CD4-positive, alpha-beta T cell treated with Interleukin-21 for 1 hour (primary cell): ENCODE measurements around the gene MST1.
"Not testable (repeated sequence)": the region's sequence is repeated elsewhere in the genome, so short reads cannot be mapped to it uniquely, and the experiment has no call there.

Source experiments
- DNase-seq: peaks from one replicate; pipeline ENCODE4 v3.0.0-alpha.2; 2020

MST1 gene

GRCh38 chr3:49700453-49701128 lies 11.3 kb upstream of the MST1 start:
- DNase-seq = no peak

DNA sequence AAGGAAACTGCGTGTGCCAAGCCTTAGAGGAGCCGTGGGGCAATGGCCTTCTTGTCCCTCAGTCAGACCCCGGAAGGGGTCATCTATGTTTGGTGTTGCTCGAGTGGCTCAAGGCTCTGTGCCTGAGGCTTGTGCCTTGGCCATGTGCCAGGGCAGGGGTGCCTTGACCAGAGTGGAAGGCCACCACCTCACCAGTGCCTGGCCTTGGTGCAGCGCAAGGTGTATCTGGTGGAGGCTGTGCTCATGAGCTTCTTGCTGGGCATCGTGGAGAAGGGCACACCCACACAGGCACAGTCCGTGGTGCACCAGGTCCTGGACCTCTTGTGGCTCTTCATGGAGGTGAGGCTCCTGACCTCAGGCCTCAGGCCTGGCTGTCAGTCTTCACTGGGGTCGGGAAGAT lies 10.7 kb upstream of the MST1 start:
- DNase-seq = no peak

- DNase-seq = no peak
Measured at GRCh38 chr3:49699281-49699979, 10.2 kb upstream of the MST1 start.

DNA sequence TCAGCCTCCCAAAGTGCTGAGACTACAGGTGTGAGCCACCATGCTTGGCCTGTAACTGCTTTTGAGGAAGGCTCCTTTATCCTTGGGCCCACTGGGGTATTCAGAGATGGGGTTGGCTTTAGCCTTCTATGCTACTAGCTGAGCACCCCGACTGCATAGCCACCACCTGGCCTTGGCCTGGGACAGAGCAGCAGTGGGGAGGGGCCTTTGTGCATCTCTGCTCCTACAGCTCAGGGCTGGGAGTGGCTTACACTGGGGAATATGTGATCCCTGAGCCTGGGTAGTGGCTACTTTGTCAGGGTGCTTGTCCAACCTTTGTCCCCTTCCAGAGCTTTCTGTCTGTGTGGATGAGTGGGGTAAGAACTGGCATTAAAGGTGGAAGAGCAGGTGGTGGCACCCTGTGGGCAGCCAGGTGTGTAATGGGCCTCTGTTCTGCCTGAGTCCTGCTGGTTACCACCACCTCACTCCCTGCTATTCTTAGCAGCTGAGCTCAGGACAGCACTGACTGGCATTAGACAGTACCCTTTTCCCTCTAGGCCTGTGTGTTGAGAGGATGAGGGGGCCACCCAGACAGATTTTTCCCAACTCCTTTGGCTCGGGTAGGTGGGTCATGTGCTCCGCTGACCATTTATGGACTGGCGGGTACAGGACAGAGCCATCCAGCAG lies 6.2 kb upstream of the MST1 start:
- DNase-seq = not testable (repeated sequence)

DNA sequence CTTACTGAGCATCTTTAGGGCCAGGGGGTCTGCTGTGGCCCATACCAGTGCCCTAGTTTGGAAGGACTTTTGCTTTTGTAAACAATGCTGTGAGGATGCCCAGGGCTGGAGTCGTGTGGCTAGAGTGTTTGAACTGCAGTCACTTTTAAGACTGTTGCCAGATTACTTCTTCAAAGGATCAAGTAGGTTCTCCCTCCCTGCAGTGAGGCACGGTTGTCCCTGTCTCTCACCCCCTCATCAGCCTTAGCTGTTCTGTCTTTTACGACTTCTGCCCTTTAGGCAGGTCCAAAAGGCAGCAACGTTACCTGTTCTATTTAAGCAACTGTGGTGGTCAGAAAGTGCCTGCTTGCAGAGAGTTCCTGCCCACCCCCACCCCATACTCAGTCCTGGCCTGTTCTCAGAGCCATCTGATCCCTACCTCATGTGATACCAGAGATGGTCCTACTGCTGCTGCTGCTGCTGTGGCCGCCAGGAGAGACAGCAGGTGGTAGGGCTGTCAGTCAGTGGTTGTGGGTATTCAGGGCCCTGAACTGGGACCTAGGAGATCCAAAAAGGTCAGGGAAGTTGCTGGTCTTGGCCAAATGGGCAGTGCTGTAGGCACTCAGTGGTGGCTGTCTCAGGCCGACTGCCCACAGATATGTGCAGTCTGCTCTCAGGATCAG lies 5.3 kb upstream of the MST1 start:
- not testable (repeated sequence) for DNase-seq

- not testable (repeated sequence) for DNase-seq
Measured at GRCh38 chr3:49691481-49691880, 2.2 kb upstream of the MST1 start.

DNA sequence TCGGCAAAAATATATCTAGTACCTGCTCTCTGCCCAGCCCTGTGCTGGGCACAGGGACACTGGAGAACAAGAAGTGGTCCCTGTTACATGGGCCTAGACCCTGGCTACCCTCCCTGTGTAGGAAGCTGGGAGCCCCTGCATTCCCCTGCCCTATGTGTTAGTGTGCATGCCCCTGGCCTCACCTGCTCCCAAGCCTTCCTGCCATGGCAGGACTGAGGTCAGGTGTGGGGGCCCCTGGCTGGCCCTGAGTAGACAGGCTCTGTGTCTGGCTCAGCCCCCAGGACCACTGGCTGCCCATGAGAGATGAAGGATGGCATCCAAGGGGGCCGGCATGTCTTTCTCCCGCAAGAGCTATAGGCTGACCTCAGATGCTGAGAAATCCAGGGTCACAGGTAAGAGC lies 1.6 kb upstream of the MST1 start:
- DNase-seq = not testable (repeated sequence)

- not testable (repeated sequence) for DNase-seq
Measured at GRCh38 chr3:49689908-49690624, 792 bp upstream of the MST1 start.

DNA sequence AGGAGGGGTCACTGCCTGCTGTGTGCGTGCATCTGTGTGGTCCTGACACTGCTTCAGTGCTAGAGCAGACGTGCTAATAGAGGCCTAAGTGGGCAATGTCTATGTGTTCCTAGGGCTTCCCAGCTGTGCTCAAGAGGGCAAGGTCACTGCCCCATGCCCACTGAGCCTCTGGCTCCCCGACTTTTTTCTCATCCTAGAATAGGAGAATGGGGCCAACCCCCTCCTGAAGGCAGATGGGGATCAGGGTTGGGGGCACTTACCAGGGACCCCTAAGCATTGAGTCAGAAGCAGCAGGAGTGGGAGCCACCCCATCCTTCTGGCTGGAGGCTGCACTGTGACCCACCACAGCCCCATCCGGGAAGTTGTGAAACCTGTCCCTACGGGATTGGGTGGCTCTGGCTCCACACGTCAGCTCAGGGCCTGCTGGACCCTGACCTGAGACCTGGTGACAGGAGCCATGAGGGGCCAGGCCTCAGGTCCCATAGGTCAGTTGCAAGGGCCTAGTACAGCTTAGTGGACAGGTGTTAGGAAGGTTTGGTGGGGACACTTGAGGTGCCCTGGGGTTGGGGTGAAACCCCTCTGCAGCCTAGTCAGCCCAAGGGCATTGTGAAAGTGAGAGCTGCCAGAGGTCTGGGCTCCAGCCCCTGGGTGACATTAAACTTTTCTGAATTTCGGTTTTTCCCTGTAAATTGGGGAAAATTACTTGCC lies 782 bp downstream of the MST1 start:
- DNase-seq = not testable (repeated sequence)

DNA sequence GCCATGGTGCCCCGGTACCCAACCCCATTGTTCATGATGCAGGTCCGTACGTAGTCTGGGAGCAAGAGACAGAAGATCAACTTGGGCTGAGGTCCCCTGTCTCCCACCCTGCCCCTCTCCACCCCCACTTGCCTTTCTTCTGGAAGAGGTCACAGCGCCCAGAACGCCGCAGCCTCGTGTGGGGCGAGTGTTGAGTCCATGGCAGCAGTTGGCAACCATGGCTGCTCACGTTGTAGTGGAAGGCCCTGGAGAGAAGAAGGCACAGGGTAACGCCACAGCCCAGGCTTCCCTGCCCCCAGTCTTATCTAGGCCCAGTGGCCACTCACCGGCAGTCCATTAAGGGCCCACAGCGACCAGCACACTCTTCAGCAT lies 1.9 kb downstream of the MST1 start:
- DNase-seq = not testable (repeated sequence)

DNA sequence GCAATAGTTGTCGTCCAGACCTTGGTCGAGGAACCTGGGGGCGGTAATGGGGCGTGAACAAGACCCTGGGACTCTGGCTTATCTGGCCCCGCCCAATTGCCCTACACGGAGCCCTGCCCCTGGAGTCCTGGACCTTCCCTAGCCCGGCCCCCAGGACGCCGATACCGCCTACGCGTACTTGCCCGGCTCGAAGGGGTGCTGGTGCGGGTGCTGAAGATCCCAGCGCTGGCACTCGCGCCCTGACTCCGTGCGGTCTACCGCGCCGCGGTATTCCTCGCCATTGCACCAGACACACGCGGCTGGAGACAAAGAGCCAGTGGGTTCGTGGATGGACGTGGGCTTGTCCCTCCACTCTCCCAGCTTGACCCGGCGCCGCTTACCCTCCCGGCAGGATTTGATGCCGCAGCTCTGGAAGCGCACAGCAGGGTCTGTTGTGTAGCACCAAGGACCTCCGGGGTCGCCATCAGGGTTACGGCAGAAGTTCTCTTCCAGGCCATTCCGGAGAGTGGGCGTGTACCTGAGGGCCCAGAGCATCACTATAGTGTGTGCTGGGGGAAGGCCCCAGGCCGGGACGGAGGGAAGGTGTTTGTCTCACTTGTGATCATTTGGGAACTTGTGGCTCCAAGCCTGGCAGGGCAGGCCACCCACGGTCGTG lies 2.4 kb downstream of the MST1 start:
- DNase-seq = peak; percentile 50

DNA sequence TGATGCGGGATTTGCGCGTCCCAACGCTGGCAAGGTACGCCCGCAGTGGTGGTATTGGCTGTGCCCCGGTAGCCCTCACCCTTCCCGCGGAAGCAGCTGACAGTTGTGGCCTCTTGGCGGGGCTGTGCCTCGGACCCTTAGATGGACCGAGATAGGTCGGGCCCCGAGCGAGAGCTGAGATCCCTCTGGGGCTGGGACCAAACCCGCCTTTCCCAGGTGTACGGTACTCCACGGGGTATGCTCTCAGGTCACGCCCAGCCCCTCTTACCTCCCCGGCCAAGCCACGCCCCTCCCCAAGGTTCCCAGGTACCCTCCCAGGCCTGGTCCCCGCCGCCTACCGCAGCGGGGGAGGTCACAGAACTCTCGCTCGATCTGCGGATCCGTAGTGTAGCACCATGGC lies 2.9 kb downstream of the MST1 start:
- DNase-seq = peak; percentile 43

DNA sequence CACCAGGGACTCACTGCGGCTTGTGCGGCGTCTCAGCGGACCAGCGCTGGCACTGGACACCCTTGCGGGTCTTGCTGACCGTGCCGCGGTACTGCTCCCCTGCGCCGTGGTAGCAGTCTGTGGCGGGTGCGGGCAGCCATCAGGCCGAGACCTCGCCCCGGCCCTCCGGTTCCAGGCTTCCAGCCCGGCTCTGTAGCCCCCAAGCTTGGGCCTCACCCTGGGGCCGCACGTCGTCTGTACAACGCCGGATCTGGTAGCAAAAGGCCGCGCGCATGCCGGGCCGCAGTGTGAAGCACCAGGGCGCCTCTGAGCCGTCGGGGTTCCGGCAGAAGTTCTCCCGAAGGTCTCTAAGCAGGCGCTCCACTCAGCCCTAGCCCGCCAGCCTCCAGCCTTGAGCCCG lies 3.4 kb downstream of the MST1 start:
- DNase-seq = not testable (repeated sequence)

GRCh38 chr3:49685103-49685502 lies 4.2 kb downstream of the MST1 start:
- not testable (repeated sequence) for DNase-seq

DNA sequence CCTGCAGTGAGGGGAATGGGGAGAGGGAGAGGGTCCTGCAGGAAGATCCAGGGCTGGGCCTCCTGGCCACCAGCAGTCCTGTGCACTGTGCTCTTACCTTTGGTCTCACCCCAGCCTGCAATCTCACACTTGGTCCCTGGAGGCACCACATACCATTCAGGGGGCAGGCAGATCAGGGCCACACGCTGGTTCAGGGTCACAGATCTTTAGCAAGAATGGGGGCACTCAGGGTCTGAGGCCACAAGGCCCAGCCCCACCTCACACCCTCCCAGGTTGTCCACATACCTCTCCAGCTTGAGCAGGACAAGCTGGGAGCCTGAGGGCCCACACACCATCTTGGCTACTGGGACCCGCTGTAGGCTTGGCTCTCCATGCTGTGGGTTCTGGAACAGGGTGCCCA lies 4.8 kb downstream of the MST1 start:
- not testable (repeated sequence) for DNase-seq

GRCh38 chr3:49683162-49683561 lies 6.1 kb downstream of the MST1 start:
- DNase-seq = no peak

DNA sequence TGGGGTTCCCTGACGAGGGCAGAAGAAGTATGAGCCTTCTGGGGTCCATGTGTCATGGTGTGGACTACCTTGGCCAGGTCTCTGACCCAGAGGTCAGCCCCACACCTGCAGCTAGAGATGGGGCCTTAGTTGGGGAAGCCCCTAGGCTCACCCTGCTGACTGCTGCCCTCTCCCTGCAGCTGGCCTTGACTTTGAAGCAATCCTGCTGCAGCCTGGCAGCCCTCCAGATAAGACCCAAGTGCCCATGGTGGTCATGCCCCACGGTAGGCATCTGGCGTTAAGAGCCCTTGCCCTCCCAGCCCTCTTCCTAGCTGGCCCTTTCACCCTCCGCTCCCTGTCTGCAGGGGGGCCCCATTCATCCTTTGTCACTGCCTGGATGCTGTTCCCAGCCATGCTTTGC lies 7.7 kb downstream of the MST1 start:
- DNase-seq = no peak

DNA sequence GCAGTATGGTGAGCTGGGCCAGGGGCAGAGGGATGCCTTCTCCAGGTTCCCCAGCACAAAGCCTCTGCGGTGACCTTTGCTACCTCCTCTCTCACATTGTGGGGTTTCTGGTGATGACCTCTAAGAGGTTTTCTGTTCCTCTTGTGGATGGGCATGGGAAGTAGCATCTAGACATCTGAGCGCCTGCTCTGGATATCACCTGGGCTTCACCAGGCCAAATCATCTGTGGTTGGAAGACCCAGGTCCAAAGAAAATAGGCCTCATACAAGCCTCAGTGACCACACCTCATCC lies 8.1 kb downstream of the MST1 start:
- DNase-seq = no peak

DNA sequence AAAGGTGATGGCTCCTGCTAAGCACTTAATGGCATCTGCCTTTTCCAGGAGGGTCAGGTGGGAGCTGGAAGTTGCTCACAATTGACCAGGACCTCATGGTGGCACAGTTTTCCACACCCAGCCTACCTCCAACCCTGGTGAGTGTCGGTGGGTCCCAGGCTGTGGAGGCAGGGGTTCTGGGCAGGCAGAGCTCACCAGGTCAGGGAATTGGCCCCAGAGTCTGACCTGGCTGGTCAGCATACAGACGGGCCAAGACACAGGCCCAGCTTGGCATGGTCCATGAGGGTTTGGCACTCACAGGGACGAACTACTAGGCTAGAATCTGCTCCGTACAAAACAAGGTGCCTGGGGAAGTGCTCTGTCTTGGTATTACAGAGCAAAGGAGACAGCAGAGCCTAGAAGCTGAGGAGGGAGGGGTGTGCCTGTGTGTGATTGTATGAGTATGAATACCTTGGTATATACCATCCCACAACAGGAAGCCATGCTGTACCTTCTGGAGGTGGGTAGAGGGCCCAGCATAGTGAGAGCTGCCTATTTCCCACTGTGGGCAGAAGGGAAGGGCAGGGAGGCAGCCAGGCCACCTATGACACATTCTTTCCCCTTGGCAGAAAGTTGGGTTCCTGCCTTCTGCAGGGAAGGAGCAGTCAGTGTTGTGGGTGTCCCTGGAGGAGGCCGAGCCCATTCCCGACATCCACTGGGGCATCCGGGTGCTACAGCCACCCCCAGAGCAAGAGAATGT lies 8.6 kb downstream of the MST1 start:
- DNase-seq = no peak

DNA sequence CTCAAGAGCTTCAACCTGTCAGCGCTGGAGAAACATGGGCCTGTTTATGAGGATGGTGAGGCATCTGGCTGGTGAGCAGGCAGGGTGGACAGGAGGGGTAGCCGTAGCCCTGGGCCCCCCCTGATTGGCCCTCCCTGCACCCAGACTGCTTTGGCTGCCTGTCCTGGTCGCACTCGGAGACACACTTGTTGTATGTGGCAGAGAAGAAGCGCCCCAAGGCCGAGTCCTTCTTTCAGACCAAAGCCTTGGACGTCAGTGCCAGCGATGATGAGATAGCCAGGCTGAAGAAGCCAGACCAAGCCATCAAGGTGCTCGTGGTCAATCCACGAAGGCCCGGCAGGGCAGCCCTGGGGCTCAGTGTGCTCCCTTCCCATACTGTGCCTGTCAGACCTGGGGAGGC lies 13.4 kb downstream of the MST1 start:
- no peak for DNase-seq

DNA sequence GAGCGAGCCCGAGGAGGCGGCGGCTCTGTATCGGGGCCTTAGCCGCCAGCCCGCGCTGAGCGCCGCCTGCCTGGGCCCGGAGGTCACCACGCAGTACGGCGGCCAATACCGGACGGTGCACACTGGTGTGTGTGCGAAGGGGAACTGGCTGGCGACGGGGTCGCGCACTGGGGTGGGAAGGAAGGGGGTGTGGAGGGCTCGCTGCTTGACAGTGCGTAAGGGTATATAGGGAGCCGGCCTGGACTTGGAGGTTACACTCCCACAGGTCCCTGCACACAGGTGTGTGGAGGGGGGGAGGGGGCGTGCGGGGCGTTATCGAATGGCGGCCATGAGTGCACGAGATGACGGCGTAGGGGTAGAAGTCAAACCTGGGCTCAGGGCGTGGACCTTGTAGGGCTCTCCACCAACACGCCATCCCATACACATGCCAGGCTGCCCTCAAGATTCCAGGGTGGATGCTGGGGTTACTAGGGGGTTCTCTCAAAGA lies 14.7 kb downstream of the MST1 start:
- no peak for DNase-seq
